ENCODE results near the gene SLC9C1. TPM values are rescaled to one million over a fixed set of nuclear protein-coding genes. Genes with fewer than 3 reads are reported as not detected.

Gene SLC9C1
- total and polyA plus RNA-seq, 2 of the 13 experiments (the other 11 are each of a cell fraction or from before 2014, with no cell fraction given): not detected

DNA sequence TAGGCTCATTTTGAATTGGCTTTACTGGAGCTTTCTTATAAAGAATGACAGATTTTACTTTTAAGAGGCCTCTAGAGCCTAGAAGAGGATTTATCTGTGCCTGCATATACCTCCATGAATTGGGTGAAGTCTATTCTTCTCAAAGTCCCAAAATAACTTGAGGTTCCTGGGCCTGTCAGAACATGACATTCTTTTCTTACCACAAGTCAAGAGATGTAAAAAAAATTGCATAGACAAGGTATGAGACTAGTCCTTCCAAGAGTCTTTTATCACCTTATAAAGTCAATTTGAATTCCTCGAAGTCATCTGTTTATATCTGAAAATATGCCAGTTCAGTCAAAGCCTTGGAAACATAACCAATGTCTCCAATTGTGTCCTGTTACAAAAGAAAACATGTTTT is 21.8 kb upstream of the SLC9C1 start:
- BruUV-seq (replicated peaks): no TSS peak
- CTCF ChIA-PET (ENCODE audit: low intra/inter-chr PET ratio, low total read pairs): no interaction called here
- 0% methylated on average over 1 of the region's 1 CpG for WGBS (ENCODE audit: low lambda C conversion rate)

DNA sequence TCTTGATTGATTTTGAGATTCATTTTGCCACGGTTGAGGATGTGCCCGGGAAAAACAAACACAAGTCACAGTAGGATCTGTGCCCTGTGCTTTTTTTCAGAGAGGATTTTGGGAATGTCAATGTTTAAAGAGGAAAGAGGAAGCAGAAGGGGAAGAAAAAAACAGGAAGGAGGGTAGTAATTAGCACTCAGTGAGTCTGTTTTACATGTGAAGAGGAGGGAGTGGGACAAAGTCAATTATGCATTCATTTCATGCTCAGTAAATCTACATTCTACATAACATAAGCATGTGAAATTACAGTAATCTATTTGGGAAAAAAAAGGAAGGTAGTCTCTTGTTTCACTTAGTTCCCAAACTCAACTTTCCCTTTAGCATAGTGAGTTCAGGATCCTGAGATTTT is 20.6 kb upstream of the SLC9C1 start:
- FAIRE-seq: no peak
- TF ChIP-seq BCL6 (CRISPR knock-in tag; IDR thresholded peaks at IDR 0.05): no peak
- no peak for TF ChIP-seq NFE2L1 (CRISPR knock-in tag; IDR thresholded peaks at IDR 0.05; ENCODE audit: borderline replicate concordance)
- TF ChIP-seq, protein P1, sequence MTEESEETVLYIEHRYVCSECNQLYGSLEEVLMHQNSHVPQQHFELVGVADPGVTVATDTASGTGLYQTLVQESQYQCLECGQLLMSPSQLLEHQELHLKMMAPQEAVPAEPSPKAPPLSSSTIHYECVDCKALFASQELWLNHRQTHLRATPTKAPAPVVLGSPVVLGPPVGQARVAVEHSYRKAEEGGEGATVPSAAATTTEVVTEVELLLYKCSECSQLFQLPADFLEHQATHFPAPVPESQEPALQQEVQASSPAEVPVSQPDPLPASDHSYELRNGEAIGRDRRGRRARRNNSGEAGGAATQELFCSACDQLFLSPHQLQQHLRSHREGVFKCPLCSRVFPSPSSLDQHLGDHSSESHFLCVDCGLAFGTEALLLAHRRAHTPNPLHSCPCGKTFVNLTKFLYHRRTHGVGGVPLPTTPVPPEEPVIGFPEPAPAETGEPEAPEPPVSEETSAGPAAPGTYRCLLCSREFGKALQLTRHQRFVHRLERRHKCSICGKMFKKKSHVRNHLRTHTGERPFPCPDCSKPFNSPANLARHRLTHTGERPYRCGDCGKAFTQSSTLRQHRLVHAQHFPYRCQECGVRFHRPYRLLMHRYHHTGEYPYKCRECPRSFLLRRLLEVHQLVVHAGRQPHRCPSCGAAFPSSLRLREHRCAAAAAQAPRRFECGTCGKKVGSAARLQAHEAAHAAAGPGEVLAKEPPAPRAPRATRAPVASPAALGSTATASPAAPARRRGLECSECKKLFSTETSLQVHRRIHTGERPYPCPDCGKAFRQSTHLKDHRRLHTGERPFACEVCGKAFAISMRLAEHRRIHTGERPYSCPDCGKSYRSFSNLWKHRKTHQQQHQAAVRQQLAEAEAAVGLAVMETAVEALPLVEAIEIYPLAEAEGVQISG (CRISPR knock-in tag; IDR thresholded peaks at IDR 0.05): no peak
- TF ChIP-seq, protein P2, sequence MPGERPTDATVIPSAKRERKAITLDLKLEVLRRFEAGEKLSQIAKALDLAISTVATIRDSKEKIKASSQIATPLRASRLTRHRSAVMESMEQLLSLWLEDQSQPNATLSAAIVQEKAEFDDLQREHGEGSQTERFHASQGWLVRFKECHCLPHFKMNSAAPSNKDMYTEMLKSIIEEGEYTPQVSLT (CRISPR knock-in tag; IDR thresholded peaks at IDR 0.05; ENCODE audit: borderline replicate concordance, low read depth): no peak
- TF ChIP-seq GABPB1 (CRISPR knock-in tag; IDR thresholded peaks at IDR 0.05): no peak
- TF ChIP-seq KDM2A (CRISPR knock-in tag; IDR thresholded peaks at IDR 0.05; ENCODE audit: borderline replicate concordance, low read depth): no peak
- no peak for TF ChIP-seq U2AF2 (IDR thresholded peaks at IDR 0.05; ENCODE audit: low read depth, low read length)
- TF ChIP-seq NBN (conservative IDR thresholded peaks at IDR 0.05): no peak
- TF ChIP-seq TAF15 (IDR thresholded peaks at IDR 0.05; ENCODE audit: low read depth, low read length, poor library complexity, severe bottlenecking): no peak
- no peak for TF ChIP-seq GZF1 (CRISPR knock-in tag; IDR thresholded peaks at IDR 0.05)
- no peak for TF ChIP-seq POLR2AphosphoS5 (IDR thresholded peaks at IDR 0.05; ENCODE audit: low read depth, low read length)

More for the DNA sequence above, 21.8 kb upstream of the SLC9C1 start:
- no peak for DNase-seq (ENCODE audit: low spot score)
- H3K4me3 ChIP-seq (replicated peaks in 1 of 3; ENCODE audit: insufficient read depth in 1 of 3, low read depth in 2 of 3, low read length in 3 of 3): no peak overlapping the region
- intact Hi-C loops (cut with micrococcal nuclease; ENCODE audit: unreplicated experiment): no loop called here
- TF ChIP-seq, protein P3, sequence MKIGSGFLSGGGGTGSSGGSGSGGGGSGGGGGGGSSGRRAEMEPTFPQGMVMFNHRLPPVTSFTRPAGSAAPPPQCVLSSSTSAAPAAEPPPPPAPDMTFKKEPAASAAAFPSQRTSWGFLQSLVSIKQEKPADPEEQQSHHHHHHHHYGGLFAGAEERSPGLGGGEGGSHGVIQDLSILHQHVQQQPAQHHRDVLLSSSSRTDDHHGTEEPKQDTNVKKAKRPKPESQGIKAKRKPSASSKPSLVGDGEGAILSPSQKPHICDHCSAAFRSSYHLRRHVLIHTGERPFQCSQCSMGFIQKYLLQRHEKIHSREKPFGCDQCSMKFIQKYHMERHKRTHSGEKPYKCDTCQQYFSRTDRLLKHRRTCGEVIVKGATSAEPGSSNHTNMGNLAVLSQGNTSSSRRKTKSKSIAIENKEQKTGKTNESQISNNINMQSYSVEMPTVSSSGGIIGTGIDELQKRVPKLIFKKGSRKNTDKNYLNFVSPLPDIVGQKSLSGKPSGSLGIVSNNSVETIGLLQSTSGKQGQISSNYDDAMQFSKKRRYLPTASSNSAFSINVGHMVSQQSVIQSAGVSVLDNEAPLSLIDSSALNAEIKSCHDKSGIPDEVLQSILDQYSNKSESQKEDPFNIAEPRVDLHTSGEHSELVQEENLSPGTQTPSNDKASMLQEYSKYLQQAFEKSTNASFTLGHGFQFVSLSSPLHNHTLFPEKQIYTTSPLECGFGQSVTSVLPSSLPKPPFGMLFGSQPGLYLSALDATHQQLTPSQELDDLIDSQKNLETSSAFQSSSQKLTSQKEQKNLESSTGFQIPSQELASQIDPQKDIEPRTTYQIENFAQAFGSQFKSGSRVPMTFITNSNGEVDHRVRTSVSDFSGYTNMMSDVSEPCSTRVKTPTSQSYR (CRISPR knock-in tag; IDR thresholded peaks at IDR 0.05; ENCODE audit: borderline replicate concordance): no peak
- TF ChIP-seq NAIF1 (CRISPR knock-in tag; IDR thresholded peaks at IDR 0.05; ENCODE audit: borderline replicate concordance): no peak
- no peaks in the 10 kb centered on the region for H4K20me1 ChIP-seq (ENCODE audit: insufficient read depth, low read length)
- in situ Hi-C loops (cut with HindIII; ENCODE audit: extremely low pct_ligation_motif_present, low pct_unique_long_range_greater_than_20kb): no loop called here
- H3K27ac ChIP-seq (ENCODE audit: extremely low read length, insufficient read depth, low read length): no peak overlapping the region
- no peak for FAIRE-seq
- POLR2A ChIA-PET: no interaction called here
- H3K27me3 ChIP-seq (ENCODE audit: control insufficient read depth in 1 of 2, insufficient read depth in 2 of 2, low read length in 2 of 2): no peaks in the 10 kb centered on the region
- H3K4me1 ChIP-seq (ENCODE audit: insufficient read depth, low read length): no peaks in the 10 kb centered on the region
- H2AFZ ChIP-seq (ENCODE audit: low read length): no peak overlapping the region
- H3K9ac ChIP-seq (ENCODE audit: insufficient read depth, low read depth, low read length): no peak overlapping the region
- no peak for ATAC-seq
- H3K9me3 ChIP-seq (ENCODE audit: low read length): no peaks in the 10 kb centered on the region
- no peak overlapping the region for H3K4me2 ChIP-seq (ENCODE audit: low read depth, low read length)
- no peaks in the 10 kb centered on the region for H3K36me3 ChIP-seq (replicated peaks in 1 of 2; ENCODE audit: control insufficient read depth in 1 of 2, insufficient read depth in 2 of 2, low read length in 2 of 2)
- H3K79me2 ChIP-seq (ENCODE audit: insufficient read depth, low read length): no peaks in the 10 kb centered on the region

More for the DNA sequence above, 20.6 kb upstream of the SLC9C1 start:
- Histone ChIP-seq H3K4me3 (replicated peaks in 1 of 3; ENCODE audit: insufficient read depth in 1 of 3, low read depth in 2 of 3, low read length in 3 of 3) (no peak overlapping the region), H3K79me2 (ENCODE audit: insufficient read depth, low read length) (no peaks in the 10 kb centered on the region), H3K36me3 (replicated peaks in 1 of 2; ENCODE audit: control insufficient read depth in 1 of 2, insufficient read depth in 2 of 2, low read length in 2 of 2) (no peaks in the 10 kb centered on the region), H3K27ac (ENCODE audit: extremely low read length, insufficient read depth, low read length) (no peak overlapping the region), H3K27me3 (ENCODE audit: control insufficient read depth in 1 of 2, insufficient read depth in 2 of 2, low read length in 2 of 2) (no peaks in the 10 kb centered on the region), H3K9me3 (ENCODE audit: low read length) (no peaks in the 10 kb centered on the region), H4K20me1 (ENCODE audit: insufficient read depth, low read length) (no peaks in the 10 kb centered on the region), H3K4me2 (ENCODE audit: low read depth, low read length) (no peak overlapping the region), H3K9ac (ENCODE audit: insufficient read depth, low read depth, low read length) (no peak overlapping the region), H2AFZ (ENCODE audit: low read length) (no peak overlapping the region), H3K4me1 (ENCODE audit: insufficient read depth, low read length) (no peaks in the 10 kb centered on the region)
- in situ Hi-C loops (cut with HindIII; ENCODE audit: extremely low pct_ligation_motif_present, low pct_unique_long_range_greater_than_20kb): no loop called here
- intact Hi-C loops (cut with micrococcal nuclease; ENCODE audit: unreplicated experiment): no loop called here
- DNase-seq (ENCODE audit: low spot score) (no peak), ATAC-seq (no peak)
- WGBS (ENCODE audit: low lambda C conversion rate): 1% methylated on average over 2 of the region's 2 CpGs
- CTCF ChIA-PET (ENCODE audit: low intra/inter-chr PET ratio, low total read pairs): no interaction called here
- POLR2A ChIA-PET: no interaction called here
- BruUV-seq (replicated peaks): no TSS peak
